NCI-H2227 treated with DMSO at 0.1 percent for 48 hours (cell line): ENCODE results near the gene BRMS1.
A peak's percentile ranks its signal among the peaks of the same experiment; 100 is the strongest.

Experiments used
- DNase-seq: peaks from one replicate; lab custom pipeline; 2025; lab: John Stamatoyannopoulos, UW

BRMS1 gene

GRCh38 chr11:66336234-66337102, 8.4 kb downstream of the BRMS1 start, which contains the start of gene RIN1:
TSS of gene RIN1 (minus strand) at chr11:66336434. CDS start at chr11:66336402, 32 bp downstream.
- DNase-seq = no peak

DNA sequence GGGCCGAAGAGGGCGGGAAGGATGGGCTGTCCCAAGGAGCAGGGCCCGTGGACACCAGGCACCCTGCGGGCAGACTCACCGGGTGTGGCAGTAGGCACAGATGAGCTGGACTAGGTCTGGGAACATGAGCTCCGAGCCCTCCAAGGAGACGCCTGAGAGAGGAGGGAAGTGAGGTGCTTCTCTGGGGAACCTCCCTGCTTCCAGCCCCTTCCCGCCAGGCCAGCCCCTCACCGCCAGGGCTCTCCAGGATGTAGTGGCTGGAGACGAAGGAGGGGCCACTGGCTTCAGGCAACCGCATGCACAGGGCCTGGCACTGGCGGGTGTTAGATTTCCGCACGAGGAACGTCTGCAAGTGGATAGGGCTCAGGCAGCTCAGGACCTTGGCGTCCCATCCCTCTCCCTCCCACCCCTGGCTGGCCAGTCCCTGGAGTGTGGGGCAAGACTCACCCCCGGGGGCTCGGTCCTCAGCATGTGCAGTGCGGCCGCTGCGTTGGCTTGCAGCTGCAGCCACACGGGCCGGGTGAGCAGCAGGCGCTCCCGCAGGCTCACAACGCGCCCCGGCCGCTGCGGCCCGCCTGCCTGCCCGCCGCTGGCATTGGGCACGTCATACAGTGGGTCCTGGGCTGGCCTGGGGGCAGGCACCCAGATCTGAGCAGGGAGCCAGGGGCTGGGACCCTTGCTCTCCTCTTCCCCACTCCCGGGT, 9.2 kb downstream of the BRMS1 start:
- no peak for DNase-seq

DNA sequence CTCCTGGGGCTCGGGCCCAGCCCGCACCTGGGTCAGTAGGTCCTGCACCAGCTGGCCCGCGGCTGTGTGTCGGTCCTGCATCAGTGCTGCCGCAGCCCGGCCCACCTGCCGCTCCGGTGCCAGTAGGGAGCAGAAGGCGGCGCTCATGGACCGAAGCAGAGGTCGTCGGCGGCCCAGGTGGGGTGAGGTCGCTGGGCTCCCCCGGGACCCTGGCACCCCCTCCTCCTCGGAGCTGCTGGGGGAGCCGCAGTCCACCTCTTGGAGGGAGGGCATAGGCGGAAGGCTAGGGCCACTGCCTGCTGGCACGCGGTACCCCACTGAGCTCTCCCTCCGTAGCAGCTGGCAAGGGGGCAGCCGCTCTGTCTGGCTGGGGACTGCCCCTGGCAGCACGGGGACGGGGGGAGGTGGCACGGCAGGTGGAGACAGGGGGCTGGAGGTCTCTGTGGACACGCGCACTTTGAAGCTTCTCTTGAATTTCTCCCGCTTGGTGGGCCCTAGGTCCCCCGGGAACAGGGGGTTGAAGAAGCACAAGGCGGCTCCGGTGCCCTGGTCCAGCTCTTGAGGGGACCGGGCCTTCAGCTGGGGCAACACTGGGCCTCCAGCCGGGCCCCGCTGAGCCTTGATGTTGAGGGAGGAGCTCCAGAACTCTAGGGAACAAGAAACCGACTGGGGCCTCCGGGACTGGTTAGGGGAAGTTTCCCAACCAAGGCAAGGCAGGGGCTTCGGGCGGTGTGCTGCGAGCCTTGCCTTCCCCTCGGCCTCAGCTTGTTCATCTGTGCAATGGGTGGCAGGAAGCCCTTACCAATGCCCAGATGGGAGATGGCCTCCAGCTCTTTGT, 10.1 kb downstream of the BRMS1 start:
- DNase-seq = no peak

GRCh38 chr11:66333896-66334604, 10.9 kb downstream of the BRMS1 start:
- DNase-seq = no peak

GRCh38 chr11:66333220-66333877, 11.6 kb downstream of the BRMS1 start:
- DNase-seq = no peak

DNA sequence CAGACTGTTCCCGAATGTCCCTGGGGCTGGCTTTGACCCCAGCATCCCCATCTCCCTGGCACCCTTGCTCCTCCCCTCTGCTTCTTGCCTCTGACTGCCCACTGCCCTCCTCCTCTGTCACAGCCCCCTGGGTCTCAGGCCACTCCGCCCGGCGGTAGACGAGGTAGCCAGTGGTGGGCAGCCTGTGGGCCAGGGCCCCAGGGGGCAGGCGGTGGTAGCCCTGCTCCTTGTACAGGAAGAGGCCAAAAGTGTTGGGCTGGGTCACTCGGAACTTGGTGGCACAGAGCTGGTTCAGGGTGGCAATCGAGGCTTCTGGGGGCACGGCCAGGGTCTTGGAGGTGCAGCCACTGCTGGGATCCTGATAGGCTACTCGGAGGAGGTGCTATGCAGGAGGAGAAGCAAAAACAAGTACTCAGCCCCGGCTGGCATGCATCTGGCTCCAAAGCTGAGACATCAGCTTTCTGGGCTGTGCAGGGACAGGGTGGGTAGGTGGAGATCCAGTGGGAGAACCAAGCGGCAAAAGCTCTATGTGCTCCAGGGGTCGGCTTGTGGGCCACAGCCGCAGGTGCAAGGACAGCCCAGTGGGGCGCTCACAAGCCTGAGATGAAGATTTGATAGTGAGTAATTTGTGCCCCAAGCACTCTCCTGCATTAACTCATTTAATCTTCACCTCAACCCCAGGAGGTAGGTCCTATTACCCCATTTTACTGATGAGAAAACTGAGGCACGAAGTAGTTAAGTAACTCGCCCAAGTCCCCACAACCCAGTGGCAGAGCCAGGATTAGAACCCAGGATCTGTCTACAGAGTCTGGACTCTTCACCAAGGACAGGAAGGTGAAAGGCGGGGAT, 12.3 kb downstream of the BRMS1 start:
- DNase-seq = no peak

GRCh38 chr11:66331542-66332370, 13.1 kb downstream of the BRMS1 start:
- no peak for DNase-seq

DNA sequence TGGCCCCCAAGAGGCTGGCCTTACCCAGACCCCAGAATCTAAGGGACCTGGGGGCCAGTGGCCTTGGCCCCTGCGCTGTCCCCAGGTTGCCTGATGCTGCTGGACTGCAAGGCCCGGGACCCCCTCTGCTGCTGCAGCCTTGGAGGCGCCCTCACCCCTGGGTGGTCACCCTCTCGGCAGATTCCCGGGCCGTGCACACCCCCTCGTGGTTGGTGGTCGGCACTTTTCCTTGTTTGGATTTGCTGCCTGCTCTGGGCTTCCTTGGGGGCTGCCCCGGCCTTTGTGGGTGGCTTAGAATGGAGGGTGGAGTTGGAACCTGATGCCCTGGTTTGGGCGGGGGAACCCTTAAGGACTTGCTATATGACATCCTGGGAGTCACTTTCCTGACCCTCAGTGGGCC, 14.0 kb downstream of the BRMS1 start:
- no peak for DNase-seq

GRCh38 chr11:66329165-66329673, 15.7 kb downstream of the BRMS1 start:
- DNase-seq = no peak

GRCh38 chr11:66328302-66329144, 16.4 kb downstream of the BRMS1 start:
- peak; percentile 46 for DNase-seq

DNA sequence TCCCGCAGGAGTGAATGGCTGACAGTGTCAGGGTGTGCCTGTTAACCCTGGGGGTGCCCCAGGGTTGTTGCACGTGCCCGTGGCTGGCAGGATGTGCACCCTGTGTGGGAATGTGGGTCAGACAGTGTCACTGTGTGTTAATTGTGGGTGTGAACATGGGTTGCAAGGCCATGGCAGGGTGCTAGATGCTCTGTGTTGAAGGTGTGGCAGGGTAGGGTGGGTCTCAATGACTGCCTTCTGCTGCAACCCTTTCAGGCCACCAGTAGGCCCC, 16.9 kb downstream of the BRMS1 start:
- no peak for DNase-seq

- DNase-seq = no peak
Observed at GRCh38 chr11:66327171-66328030, 17.5 kb downstream of the BRMS1 start.

- DNase-seq = no peak
Observed at GRCh38 chr11:66326261-66327111, 18.4 kb downstream of the BRMS1 start.

GRCh38 chr11:66325263-66325671, 19.6 kb downstream of the BRMS1 start:
- no peak for DNase-seq

DNA sequence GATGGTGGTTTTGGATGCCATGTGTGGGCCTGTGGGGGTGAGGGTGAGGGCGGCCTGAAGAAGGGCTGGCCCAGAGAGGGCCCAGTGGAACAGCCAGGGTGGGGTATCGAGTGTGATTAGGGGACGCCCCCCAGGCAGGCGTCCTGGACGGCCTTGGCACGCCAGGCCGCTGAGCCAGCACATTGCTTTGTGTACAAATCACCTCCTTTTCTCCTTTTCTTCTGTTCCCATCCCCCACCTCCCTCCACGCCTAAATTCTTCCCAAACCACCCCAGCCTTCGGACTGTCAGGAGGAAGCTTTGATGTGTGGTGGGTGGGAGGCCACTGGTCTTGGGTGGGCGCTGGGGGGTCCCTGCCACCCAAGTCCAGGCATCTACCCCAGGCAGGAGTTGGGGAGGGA, 20.2 kb downstream of the BRMS1 start:
- no peak for DNase-seq

- DNase-seq = no peak
Observed at GRCh38 chr11:66323684-66324083, 21.2 kb downstream of the BRMS1 start.
